GM04504 (cell line): ENCODE measurements around the gene SYT2.

Source experiments
- DNase-seq: peaks from one replicate; pipeline ENCODE4 v3.0.0-alpha.2; 2012; ENCODE audit warnings: low read depth

The SYT2 gene

DNA sequence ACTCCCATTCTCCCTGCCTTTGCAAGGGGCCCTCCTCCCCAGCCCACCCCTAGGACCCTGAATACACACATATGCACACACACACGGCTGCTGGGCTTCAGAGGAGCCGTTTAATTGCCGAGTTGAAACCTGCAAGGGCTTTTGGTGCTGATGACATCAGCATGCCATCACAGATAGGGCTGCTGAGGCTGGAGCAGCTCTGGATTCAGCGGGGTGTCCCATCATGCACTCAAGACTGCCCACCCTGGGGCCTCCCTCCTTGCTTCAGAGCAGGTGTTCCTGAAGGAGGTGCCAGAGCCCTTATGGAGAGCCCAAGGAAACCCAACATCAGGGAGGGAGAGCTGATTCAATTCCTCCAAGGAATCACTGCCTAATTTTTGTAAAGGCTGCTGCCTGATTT, 5.7 kb downstream of the SYT2 start:
- no peak for DNase-seq

DNA sequence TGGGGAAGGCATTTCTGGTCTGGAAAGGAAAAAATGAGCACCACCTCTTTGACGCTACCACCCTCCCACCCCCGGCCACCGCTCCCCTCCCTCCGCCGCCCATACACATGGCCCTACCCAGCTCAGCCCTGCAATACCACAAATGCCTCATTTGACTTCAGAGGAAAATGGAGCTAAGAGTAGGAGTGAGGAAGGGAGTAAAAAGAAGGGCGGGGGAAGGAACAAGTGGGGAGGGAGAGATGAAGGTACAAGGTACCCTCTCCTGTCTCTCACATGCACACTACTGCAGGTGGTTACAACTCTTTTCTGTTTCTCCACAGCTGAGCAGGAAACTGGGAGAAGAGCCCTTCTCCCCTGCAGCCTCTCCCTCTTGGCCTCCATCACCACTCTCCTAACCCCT, 7.1 kb downstream of the SYT2 start:
- no peak for DNase-seq

GRCh38 chr1:202702088-202702487, 8.2 kb downstream of the SYT2 start:
- no peak for DNase-seq

GRCh38 chr1:202701200-202701599, 9.1 kb downstream of the SYT2 start:
- DNase-seq, result no peak

- DNase-seq, result no peak
Measured at GRCh38 chr1:202700061-202700460, 10.2 kb downstream of the SYT2 start.

DNA sequence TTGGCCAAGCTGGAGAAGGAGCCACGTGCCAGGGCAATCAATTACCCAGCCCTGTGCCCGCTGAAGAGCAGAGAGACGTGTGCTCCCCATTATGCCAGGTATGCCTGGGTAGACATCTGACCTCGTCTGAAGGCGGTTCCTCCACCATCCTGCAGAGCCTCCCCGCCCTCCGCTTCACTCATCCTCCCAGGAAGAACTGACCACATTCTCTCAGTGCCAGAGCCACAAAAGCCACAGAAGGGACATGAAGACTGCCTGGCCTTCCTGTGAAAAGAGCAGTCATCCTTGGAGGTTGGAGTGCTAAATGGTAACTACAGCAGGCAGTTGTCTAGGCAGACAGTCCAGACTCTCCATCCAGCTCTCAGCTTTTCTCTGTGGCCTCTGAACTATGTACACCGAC, 12.0 kb downstream of the SYT2 start:
- no peak for DNase-seq

DNA sequence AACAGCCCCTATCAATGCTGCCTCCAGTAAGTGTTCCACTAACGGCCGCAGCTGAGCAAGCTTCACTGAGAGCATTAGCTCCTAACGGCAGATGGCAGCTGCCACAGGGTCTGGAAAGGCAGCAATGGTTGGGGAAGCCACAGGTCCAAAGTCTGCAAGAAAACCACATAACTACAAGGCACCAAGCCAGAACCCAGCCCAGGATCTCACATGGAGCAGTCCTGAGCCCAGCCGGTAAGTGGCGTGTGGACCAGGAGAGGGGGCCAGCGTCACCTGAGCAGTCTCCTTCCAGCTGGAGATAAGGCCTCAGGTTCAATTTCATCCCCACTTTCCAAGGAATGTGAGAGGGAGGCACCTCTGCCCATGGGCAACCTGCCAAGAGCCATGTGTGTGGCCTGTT, 13.2 kb downstream of the SYT2 start:
- no peak for DNase-seq

- DNase-seq, result no peak
Measured at GRCh38 chr1:202694314-202694713, 15.9 kb downstream of the SYT2 start.

DNA sequence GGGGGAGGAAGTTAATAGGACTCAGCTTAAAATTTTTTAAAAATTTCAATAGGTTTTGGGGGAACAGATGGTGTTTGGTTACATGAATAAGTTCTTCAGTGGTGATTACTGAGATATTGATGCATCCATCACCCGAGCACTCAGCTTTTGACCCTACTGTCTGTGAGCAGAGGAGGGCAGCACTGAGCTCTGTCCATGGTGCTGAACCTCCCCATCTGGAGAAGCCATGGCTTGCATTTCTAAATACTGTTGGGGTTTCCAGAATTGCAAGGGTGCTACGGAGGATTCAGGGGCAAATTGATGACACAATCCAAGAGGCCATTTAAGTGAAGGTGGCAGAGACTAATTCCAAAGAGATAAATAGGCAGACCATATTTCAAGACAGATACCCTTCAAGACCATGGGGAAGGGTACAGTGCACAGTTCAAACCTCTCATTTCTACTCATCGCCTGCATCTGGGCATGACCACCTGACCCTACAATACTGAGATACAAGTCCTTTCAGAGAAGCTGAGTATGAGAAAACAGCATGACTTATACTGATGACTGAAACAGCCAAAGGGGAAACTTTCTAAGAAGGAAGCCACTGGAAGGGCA, 17.2 kb downstream of the SYT2 start:
- DNase-seq, result peak; percentile 38

DNA sequence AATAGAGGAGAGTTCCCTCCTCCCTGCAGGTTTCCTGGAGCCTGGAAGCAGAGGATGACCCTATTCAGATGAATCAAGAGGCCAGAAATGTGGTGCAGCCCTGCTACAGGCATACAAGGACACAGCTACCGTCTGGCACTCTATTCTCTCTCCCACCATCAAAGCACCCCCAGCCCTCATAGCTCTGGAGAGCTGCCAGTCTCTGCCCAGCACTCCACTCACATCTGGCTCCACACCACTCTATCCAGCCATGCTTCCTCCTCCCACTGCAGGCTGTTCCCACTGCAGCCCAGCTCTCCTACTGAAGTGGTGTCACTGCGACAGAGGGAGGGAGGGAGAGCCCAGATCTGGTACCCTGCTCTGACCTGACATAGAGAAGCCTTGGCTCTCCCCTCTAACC, 18.4 kb downstream of the SYT2 start:
- DNase-seq, result no peak

- no peak for DNase-seq
Measured at GRCh38 chr1:202689493-202690342, 20.5 kb downstream of the SYT2 start.

DNA sequence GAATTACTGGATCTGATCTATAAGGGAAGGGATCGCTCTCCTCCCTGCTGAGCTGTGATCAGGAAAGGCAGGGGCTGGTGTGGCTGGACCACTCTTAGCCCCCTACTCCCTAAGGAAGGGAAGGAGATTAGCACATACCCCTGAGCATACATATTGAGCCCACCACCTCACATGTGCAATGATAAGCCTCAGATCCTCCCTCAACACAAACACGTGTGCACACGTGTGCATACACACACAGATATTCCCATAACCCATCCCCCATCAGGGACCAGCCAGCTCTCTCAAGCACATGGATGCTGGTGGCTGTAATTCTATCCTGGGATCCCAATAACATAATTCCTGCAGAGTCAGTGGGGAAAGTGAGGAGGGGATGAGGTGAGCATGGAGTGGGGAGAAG, 21.2 kb downstream of the SYT2 start:
- DNase-seq, result no peak

GRCh38 chr1:202688401-202688800, 21.9 kb downstream of the SYT2 start:
- no peak for DNase-seq

- DNase-seq, result no peak
Measured at GRCh38 chr1:202687798-202688197, 22.5 kb downstream of the SYT2 start.

GRCh38 chr1:202687370-202687769, 22.9 kb downstream of the SYT2 start:
- no peak for DNase-seq

DNA sequence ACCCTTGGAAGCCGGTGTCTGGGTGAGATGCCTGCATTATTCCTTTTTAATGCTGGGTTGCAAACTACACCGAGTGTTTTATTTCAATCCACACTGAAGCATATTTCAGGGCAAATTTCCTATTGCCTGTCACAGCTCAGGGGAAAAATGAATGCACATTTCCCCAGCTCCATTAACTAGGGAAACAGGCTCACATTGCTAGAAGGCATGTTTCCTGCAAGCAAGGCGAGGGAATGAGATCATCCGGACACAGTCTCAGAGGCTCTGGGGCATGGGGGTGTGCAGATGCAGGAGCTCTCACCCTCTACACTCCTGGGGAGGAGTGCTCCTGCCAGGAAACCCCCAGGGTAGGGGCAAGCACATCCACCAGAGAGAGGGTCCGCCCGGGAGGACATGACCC, 24.6 kb downstream of the SYT2 start:
- DNase-seq, result no peak

GRCh38 chr1:202684716-202685115, 25.5 kb downstream of the SYT2 start:
- DNase-seq, result no peak

- no peak for DNase-seq
Measured at GRCh38 chr1:202683029-202683428, 27.2 kb downstream of the SYT2 start.

DNA sequence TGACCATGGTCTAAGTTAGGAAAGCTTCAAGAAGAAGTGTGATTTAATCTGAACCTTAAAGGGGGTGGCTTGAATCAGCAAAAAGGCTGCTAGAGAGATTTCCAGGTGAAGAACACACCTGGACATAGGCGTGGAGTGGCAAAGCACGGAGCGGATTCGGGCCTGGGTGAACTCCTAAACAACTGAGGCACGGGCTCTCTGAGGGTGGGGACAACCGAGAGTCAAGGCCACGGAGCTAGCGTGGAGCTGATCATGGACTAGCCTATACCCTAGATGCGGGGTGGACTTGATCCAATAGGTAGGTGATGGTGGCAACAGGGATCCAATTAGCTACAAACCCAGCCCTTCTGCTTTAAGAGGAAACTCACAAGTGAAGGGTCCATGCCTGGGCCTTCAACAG, 27.8 kb downstream of the SYT2 start:
- DNase-seq, result no peak

GRCh38 chr1:202681736-202682420, 28.4 kb downstream of the SYT2 start:
- DNase-seq, result no peak

DNA sequence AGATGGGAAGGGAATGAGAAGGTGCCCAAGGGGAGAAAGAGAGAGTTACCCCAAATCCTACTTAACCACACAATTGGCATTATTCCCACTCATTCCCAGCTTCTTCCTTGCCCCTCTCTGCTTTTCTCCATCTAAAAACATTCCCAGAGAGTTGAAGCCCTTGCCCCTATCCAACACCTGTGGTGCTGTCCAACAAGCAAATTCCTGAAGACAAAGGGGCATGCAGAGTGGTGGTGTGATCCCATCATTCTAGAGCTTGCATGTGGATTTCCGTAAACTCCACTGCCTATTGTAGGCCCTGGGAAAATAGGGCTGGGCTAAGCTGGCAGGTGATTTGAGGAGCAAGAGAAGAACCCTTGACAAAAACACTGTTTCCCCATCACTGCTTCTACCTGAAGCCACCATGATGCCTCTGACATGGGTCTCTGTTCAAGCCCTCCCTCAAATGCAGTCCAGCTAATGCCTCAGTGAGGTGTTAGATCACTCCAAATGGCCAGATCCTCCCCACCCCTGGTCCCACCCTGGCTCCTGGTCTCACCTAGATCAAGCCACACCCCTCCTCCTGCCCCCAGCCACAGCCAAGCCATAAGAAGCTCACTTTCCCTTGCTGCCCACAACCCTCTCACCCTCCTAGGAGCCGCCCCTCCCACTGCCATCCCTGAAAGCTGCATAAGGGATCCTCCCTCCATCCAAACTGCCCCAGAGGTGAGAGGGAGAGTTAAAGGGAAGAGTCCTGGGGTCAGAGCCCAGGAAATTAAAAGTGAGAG, 29.5 kb downstream of the SYT2 start:
- DNase-seq, result no peak

GRCh38 chr1:202679406-202680177, 30.7 kb downstream of the SYT2 start:
- no peak for DNase-seq
